Aorta (tissue), 5 donors: ENCODE data around the gene IGSF6. TPM values are rescaled to one million over a fixed set of nuclear protein-coding genes. Genes with fewer than 3 reads are reported as not detected.
"Not testable (repeated sequence)": the region's sequence is repeated elsewhere in the genome, so short reads cannot be mapped to it uniquely, and the experiment has no call there.

Experiments
- ATAC-seq: fragments of 200-7000 bp; cut with Tn5 transposase; one replicate; pipeline ENCODE4 v1.9.1; 2022; ENCODE audit warnings: moderate library complexity; ENCODE audit not compliant: low FRiP score
- DNase-seq, 2 donors: peaks; one replicate each; pipeline ENCODE4 v3.0.0-alpha.2; 2020
- H3K27ac ChIP-seq, 2 donors: one replicate each; pipeline ENCODE4 v1.5.1; 2013; ENCODE audit warnings: low read length in 2 of 2, mild to moderate bottlenecking in 2 of 2, moderate library complexity in 2 of 2, control low read depth in 1 of 2, inconsistent platforms in 1 of 2, low read depth in 1 of 2
- H3K27me3 ChIP-seq, 2 donors: one replicate each; pipeline ENCODE4 v1.6.1; 2013; ENCODE audit warnings: control low read depth in 1 of 2, low read length in 1 of 2, mild to moderate bottlenecking in 1 of 2, moderate library complexity in 1 of 2; ENCODE audit not compliant: insufficient read depth in 2 of 2, control insufficient read depth in 1 of 2
- H3K36me3 ChIP-seq, 2 donors: one replicate each; pipeline ENCODE4 v1.6.1; 2013; ENCODE audit warnings: control low read depth in 1 of 2, low read length in 1 of 2, mild to moderate bottlenecking in 1 of 2; ENCODE audit not compliant: insufficient read depth in 2 of 2, control insufficient read depth in 1 of 2
- H3K4me1 ChIP-seq, 2 donors: one replicate each; pipeline ENCODE4 v1.6.1; 2013; ENCODE audit warnings: low read length in 2 of 2, control low read depth in 1 of 2, mild to moderate bottlenecking in 1 of 2, moderate library complexity in 1 of 2; ENCODE audit not compliant: insufficient read depth in 2 of 2, control insufficient read depth in 1 of 2
- H3K4me3 ChIP-seq, 2 donors: one replicate each; pipeline ENCODE4 v1.5.1; 2013; ENCODE audit warnings: low read length in 2 of 2, control low read depth in 1 of 2, mild to moderate bottlenecking in 1 of 2
- H3K9me3 ChIP-seq: one replicate; pipeline ENCODE4 v1.6.1; 2013; ENCODE audit warnings: mild to moderate bottlenecking, low read length; ENCODE audit not compliant: control insufficient read depth
- WGBS, 2 donors: extraction: QIAGEN DNeasy Blood & Tissue Kit; methylation state at CpG; one replicate each; pipeline ENCODE4 v1.1.7; 2013; 5-methylcytosine and 5-hydroxymethylcytosine counted together
- intact Hi-C, 2 donors: fragments of 100-400 bp; cut with DNase I; formaldehyde crosslinking; loops; one replicate each; pipeline versions ENCODE4 v1.14.2 to v1.15.0; 2022
- long read RNA-seq, 2 donors: library from polyadenylated mRNA; unstranded; transcript quantifications; one replicate each; pipeline ENCODE4 v2.0.0, GENCODE V29; 2020 to 2021
- polyA plus RNA-seq, 2 donors: library from polyadenylated mRNA; stranded (reverse); fragments of 200-250 nt; gene quantifications; one replicate each; pipeline ENCODE4 v1.2.3, GENCODE V29; 2013
- total RNA-seq, 2 donors: library from RNA; stranded (reverse); fragmentation: NEBNext Ultra II Directional; extraction: Animal tissue kit (Norgen Biotek cat#: 25700); gene quantifications; one replicate each; pipeline ENCODE4 v1.2.1, GENCODE V29; 2021
- donor health status: healthy with polysubstance abuse.
- donor health status: Bipolar disorder and iron deficiency.
- donor health status: DM: no; HTN: no; CAD: no.
- donor health status: DM: no; HTN: no; CAD: no.
- donor health status: DM: yes; HTN: yes; CAD: no.

IGSF6 gene
- total RNA-seq: 1 to 10 TPM; 4.4 to 7.2 TPM
- polyA plus RNA-seq: 1 to 10 TPM in 1 of 2 donors, under 1 TPM in 1; 0.95 to 6.5 TPM
- long read RNA-seq, donor 1, partial matches to known transcripts: 1 of 3 reads
- long read RNA-seq, donor 1, other reads (novel, unspliced or antisense): 1 of 3 reads
- long read RNA-seq, donor 2, partial matches to known transcripts: 2 of 5 reads
- long read RNA-seq, donor 2, other reads (novel, unspliced or antisense): 3 of 5 reads

DNA sequence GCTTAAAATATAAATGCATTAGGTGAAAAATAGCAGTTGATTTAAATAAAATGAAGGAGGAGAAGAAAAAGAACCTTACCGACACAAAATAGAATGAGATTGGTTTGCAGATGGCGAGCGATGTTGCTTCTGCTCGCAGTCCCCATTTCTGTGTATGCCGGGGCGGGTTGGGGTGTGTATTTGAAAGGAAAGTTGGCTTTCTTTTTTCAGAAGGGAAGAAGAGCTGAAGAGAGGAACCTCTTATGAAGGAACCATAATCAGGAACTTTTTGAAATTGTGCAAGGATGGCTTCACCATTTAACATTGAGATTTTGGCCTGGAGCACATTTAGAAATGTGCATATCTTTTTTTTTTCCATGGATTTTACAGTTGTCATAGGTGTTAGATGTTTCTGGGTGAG, at the start of gene IGSF6:
TSS of gene IGSF6 (minus strand) at position 156 of the 400 bp plus-strand sequence. CDS start at position 146, 10 bp downstream.
- Histone ChIP-seq H3K4me1 (no peaks in the 10 kb centered on the region), H3K27me3 (no peaks in the 10 kb centered on the region), H3K4me3 (no peak within 1 kb of the TSS), H3K27ac (no peak within 1 kb of the TSS), H3K36me3 (peaks cover 0 to 2% of the 10 kb centered on the region in 2 donors), H3K9me3 (no peaks in the 10 kb centered on the region)
- WGBS, 2 donors: 91 to 95% methylated on average over 6 of the region's 6 CpGs
- DNase-seq: no peak
- intact Hi-C loops: loop anchor here in 1 of 2 donors (10.0 kb wide), 1 partner anchor 52 kb away; no protein-coding TSS in a partner anchor
- ATAC-seq: no peak

- no peak for ATAC-seq
- Histone ChIP-seq H3K4me1 (no peaks in the 10 kb centered on the region), H3K27ac (no peak overlapping the region), H3K27me3 (no peaks in the 10 kb centered on the region), H3K4me3 (no peak overlapping the region), H3K9me3 (no peaks in the 10 kb centered on the region), H3K36me3 (no peaks in the 10 kb centered on the region)
- 11 to 13% methylated on average over 2 of the region's 2 CpGs for WGBS, 2 donors
- intact Hi-C loops: loop anchor here (5.0 to 10.0 kb wide), 2 partner anchors 46 to 114 kb away; partner anchors contain the start of gene IGSF6 (in 1 of the 2)
- DNase-seq: no peak
These were observed 48.9 kb upstream of the IGSF6 start for GRCh38 chr16:21701271-21701670.

DNA sequence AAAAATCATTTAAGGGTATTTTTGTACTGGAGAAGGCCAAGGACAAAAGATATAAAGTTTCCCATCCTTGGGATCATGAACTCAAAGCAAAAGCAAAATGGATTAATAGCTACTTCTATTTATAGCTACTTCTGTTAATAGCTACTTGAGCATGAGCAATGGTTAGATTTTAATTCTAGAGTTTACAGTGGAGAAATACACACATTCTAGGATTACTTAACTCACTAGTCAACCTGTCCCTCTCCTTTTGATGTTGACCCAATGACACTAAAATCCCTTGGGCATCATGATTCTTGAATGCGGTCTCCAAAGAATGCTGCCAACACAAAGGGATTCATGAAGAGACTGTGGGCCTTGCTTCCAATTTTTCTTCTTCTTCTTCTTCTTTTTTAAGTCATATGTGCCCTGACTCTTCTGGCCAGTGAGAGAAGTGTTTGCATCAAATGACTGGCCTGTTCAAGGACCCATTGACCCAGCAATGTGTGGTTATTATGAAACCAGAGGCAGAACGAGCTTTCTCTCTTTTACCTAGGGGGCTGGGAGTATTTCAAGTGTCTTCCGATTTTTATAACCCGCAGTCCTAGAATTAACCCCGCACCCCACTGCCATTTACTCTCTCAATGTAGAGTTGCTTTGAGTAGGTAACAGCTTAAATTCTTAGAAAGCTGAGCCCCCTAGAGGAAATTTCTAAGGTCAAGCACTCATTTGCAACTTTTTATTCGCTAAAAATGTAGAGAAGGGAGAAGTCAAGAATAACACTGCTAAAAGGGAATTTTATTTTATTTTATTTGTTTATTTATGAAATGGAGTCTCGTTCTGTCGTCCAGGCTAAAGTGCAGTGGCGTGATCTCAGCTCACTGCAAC, 46.0 kb upstream of the IGSF6 start:
- intact Hi-C loops: no loop called here
- Histone ChIP-seq H3K27ac (no peak overlapping the region), H3K36me3 (no peaks in the 10 kb centered on the region), H3K27me3 (no peaks in the 10 kb centered on the region), H3K9me3 (no peaks in the 10 kb centered on the region), H3K4me1 (no peaks in the 10 kb centered on the region), H3K4me3 (no peak overlapping the region)
- ATAC-seq: no peak
- WGBS, 2 donors: 70 to 72% methylated on average over 9 of the region's 9 CpGs
- DNase-seq: no peak

- Histone ChIP-seq H3K4me1 (no peaks in the 10 kb centered on the region), H3K27me3 (no peaks in the 10 kb centered on the region), H3K4me3 (no peak overlapping the region), H3K36me3 (no peaks in the 10 kb centered on the region), H3K27ac (no peak overlapping the region), H3K9me3 (no peaks in the 10 kb centered on the region)
- no peak for ATAC-seq
- no peak for DNase-seq
- intact Hi-C loops: no loop called here
- 91 to 92% methylated on average over 5 of the region's 5 CpGs for WGBS, 2 donors
These were observed 44.6 kb upstream of the IGSF6 start for GRCh38 chr16:21697032-21697431.

DNA sequence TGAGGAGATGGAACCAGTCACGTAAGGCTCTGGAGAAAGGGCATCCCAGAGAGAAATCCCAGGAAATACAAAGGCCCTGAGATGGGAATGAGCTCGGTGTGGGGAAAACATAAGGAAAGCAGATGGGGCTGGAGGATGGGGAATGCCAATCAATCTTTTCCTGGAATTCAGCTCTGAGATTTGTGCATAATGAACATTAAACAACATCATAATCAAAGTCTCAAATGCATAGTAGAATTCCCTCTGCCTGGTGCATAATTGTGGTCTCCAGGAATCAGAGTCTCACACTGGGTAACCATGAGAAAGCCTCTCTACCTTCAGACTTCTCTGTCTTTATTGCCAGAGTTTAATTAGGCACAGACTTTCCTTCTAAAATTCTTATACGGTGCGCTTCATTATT, 42.2 kb upstream of the IGSF6 start:
- Histone ChIP-seq H3K4me3 (no peak overlapping the region), H3K27ac (no peak overlapping the region), H3K27me3 (no peaks in the 10 kb centered on the region), H3K9me3 (no peaks in the 10 kb centered on the region), H3K4me1 (no peaks in the 10 kb centered on the region), H3K36me3 (no peaks in the 10 kb centered on the region)
- 77 to 79% methylated on average over 4 of the region's 4 CpGs for WGBS, 2 donors
- DNase-seq (no peak), ATAC-seq (no peak)
- intact Hi-C loops: no loop called here

GRCh38 chr16:21690967-21691366, 38.6 kb upstream of the IGSF6 start:
- intact Hi-C loops: not testable (repeated sequence)
- WGBS, 2 donors: 75 to 82% methylated on average over 4 of the region's 4 CpGs

DNA sequence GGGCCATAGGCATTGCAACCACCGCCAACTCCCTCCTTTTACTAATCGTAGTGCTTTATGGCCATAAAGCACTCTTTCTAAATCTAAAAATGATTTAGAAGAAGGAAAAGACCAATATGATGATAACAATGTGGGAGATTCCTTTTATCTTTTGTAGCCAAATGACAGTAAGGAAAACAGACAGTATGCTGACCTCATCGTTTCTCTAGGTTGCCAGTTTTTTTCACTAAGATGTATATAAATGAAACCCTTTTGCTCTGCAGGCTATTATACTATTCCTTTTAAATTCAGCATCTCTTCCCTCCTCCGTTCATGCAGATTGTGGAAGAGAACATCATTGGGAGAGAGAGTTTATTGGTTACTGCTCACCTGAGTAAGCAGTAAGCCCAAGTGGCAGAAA, 36.7 kb upstream of the IGSF6 start:
- DNase-seq (no peak), ATAC-seq (no peak)
- Histone ChIP-seq H3K4me1 (no peaks in the 10 kb centered on the region), H3K27me3 (no peaks in the 10 kb centered on the region), H3K27ac (no peak overlapping the region), H3K36me3 (no peaks in the 10 kb centered on the region), H3K4me3 (no peak overlapping the region), H3K9me3 (peaks cover 4% of the 10 kb centered on the region)
- 71 to 76% methylated on average over 4 of the region's 4 CpGs for WGBS, 2 donors
- intact Hi-C loops: no loop called here

More at GRCh38 chr16:21690967-21691366, 38.6 kb upstream of the IGSF6 start:
- not testable (repeated sequence) for H3K27ac ChIP-seq, H3K27me3 ChIP-seq, H3K36me3 ChIP-seq, H3K4me3 ChIP-seq, DNase-seq, ATAC-seq, H3K9me3 ChIP-seq, H3K4me1 ChIP-seq

DNA sequence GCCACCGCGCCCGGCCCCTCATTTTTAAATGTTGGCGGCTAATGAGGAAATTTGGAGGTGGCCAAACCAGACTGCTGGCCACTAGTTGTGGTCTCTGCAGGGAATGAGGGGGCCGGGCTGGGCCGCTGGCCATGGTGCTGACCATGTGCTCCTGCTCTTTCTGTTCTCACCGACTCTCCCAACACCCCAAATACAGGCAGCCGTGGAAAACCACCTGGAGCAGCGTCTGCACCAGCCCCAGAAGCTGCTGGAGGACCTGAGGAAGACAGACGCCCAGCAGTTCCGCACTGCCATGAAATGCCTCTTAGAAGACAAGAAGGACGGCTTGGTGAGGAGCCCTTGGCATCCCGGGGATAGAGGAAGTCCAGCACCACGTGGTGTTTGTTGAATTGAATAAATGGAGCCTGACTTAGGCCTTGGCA, 32.6 kb upstream of the IGSF6 start:
- WGBS, 2 donors: 41 to 42% methylated on average over 14 of the region's 14 CpGs
- intact Hi-C loops: no loop called here
- ATAC-seq (no peak), DNase-seq (no peak)
- H3K36me3 ChIP-seq: no peaks in the 10 kb centered on the region
- no peaks in the 10 kb centered on the region for H3K27me3 ChIP-seq
- H3K4me3 ChIP-seq: no peak overlapping the region
- peaks cover 5% of the 10 kb centered on the region for H3K9me3 ChIP-seq
- H3K4me1 ChIP-seq: no peaks in the 10 kb centered on the region
- H3K27ac ChIP-seq: no peak overlapping the region
